Non-pigmented ciliary epithelial cell (primary cell): Measurements from ENCODE around the gene MELTF.

Source experiments
- DNase-seq: peaks from one replicate; pipeline ENCODE4 v3.0.0-alpha.2; 2010; ENCODE audit warnings: low read depth

Gene MELTF

GRCh38 chr3:196994056-196994455 lies 35.6 kb downstream of the MELTF start:
- no peak for DNase-seq

DNA sequence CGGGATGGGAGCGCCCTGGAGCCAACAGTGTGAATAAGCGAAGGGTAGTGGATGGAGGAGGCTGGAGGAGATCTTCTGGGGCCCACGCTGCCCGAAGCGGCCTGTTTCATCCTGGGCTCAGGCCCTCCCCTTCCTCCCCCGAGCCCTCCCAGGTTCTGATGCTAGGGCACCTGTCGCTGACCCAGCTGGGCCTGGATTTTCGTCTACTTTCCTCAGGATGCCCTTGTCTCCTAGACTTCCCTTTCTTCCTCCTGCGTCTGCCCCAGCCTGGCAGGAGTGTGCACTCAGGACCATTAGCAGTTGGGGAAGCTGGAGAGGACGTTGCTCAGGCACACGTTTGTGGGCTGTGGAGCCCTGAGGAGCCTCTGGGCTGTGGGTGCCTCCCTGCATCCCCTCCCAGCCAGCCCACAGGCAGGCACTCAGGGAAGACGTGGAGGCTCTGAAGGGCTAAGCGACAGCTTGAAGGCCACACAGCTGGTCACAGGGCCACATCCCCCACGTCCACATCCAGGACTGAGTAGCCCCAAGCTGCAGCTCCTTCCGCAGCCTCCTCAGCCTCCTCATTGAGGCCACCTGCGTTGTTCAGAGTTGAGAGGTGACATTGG lies 37.1 kb downstream of the MELTF start:
- no peak for DNase-seq

DNA sequence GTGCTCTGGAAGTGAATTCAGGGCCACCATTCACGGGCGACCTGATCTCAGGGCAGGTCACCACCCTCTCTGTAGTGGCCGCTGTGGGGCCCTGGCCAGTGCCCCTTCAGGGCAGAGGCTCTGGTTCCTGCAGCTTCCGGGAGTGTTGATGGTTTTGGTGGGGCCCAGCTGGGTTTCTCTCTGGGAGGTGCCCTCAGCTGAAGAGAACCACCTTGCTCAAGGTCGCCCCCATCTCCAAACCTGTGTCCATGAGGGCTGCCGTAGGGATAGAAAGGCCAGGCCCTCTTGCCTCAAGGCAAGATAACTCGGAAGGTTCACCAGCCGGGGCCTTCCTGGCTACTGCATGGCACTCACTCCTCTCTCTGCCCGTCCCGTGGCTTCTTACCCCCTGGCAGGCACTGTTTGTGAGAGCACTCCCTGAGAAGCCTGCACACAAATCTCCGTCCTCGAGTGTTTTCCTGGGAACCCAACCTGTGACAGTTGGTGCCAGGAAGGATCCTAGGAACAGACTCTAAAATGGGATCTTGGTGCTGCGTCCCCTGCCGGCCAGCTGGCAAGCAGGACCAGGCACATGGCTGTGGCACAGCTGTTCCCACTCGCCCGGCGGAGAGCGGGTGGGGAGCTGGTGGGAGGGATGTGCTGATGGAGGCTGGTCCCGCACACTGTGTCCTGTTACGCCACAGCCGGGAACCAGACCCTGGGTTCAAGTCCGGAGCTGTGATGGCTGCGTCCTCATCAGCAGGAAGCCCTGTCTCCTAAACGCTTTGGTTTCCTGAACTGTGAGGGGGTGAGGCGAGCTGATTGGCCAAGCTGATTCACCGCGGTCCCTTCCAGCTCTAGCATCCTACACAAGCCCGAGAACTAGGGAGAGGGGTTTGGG lies 37.8 kb downstream of the MELTF start:
- no peak for DNase-seq

GRCh38 chr3:196990601-196991007 lies 39.0 kb downstream of the MELTF start:
- no peak for DNase-seq

- no peak for DNase-seq
Measured at GRCh38 chr3:196989721-196990262, 39.8 kb downstream of the MELTF start.

- DNase-seq, result no peak
Measured at GRCh38 chr3:196988241-196989029, 41.2 kb downstream of the MELTF start.

DNA sequence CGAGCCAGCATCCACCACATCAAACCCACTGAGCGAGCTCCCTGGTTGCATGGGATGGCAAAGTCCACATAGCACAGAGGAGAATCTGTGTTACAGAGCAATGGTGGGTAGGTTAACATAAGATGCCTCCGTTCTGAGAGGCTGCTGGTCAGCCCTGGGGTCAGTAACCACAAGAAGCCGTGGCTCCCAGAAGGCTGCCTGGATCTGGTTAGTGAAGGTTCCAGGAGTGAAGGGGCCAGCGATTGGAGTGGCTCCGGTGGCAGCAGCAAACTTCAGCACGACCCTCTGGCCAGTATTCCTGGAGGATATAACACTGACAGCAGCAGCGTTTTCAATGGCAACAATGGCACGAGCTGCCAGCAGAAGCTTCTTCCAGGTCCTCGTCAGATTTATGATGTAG lies 42.6 kb downstream of the MELTF start:
- no peak for DNase-seq

GRCh38 chr3:196985954-196986885 lies 43.4 kb downstream of the MELTF start:
- no peak for DNase-seq

DNA sequence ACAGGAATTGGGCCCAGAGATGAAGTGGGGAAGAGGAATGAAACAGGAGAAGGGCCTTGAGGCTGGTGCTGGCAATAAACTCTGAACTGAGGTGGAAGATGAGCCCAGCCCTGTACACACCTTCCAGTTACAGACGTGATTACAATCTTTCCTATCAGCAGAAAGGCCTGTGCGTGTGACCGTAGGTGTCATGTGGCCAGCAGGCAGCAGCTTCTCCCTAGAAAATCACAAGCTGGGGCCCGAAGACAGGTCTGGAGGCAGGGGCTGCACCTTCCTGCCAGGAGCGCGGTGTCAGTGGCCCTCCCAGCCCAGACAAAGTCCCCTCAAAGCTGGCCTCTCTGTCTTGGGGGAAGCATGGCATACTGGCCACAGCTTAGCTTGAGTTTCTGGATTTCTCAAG lies 44.3 kb downstream of the MELTF start:
- DNase-seq, result no peak

- DNase-seq, result no peak
Measured at GRCh38 chr3:196983186-196983585, 46.4 kb downstream of the MELTF start.

- no peak for DNase-seq
Measured at GRCh38 chr3:196981657-196982056, 48.0 kb downstream of the MELTF start.

DNA sequence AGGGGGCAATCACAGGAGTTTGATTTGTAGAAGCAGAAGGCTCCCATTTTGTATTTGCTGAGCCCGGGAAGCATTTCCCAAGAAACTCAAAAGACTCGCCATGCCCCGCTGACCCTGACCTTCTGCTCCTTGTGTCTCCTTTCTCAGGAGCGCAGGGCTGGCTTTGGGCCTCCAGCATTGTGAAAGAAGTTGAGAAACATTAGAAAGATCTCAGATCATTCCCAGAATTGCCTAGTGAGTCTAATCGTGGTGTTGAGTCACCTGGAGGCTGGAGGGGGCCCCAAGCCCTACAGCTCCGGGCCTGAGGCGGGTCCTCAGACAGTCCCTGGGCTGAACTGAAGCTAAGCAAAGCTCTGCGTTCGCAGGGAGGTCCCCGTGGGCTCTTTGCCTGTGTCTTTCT lies 50.1 kb downstream of the MELTF start:
- no peak for DNase-seq

GRCh38 chr3:196976941-196977340 lies 52.7 kb downstream of the MELTF start:
- DNase-seq, result no peak

GRCh38 chr3:196975349-196975748 lies 54.3 kb downstream of the MELTF start:
- no peak for DNase-seq

GRCh38 chr3:196974661-196975060 lies 55.0 kb downstream of the MELTF start:
- DNase-seq, result no peak

DNA sequence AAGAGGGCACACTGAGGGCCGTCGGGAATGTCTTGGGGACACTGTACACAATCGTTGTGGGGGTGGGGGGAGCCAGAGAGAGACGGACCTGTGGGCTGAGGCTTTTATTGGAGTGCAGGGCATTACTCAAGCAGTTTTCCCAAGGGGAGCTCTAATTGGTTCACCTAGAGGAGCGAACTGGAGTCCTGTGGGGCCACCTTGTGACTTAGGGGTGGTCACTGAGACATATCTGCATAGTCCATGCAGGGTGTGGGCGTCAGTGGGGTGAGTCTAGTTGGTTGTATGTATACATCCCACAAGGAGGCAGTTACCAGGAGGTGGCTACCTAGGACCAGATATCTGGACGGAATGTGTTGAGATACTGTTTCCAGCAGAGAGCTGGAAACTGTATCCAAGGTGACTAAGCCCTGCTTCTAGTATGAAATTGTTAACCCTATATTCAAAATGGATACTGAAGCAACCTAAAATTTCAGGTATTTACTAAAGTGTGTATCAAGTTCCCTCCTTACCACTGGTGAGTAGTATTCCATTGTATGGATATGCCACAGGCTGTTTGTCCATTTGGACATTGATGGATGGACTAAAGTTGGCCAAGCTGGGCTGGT lies 58.4 kb downstream of the MELTF start:
- DNase-seq, result no peak

DNA sequence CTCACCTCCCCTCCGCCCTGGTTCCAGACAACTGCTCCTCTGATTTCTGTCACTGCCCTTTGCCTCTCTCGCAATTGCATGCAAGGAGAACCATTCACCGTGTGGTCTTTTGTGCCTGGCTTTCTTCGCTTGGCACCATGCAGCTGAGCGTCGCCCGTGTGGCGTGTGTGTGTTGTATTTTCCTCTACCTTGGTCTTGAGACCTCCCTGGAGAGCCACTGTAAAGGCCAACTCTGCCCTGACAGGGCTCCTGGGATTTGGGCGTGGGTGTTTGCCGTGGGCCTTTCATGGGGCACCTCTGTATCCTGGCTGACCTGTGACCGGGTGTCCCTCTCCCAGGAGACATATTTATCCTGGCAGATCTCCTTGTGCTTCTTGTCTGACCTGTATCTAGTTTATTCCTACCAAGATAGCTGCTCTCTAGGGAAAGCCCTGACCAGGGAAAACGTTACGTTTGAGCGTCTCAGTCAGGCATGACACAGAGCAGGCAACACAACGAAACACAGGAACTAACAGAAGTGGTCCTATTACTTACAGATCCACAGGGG lies 59.0 kb downstream of the MELTF start:
- DNase-seq, result no peak

GRCh38 chr3:196969660-196970546 lies 59.7 kb downstream of the MELTF start:
- DNase-seq, result no peak

GRCh38 chr3:196969134-196969659 lies 60.4 kb downstream of the MELTF start:
- DNase-seq, result no peak
